ENCODE data around the gene TSPAN9. TPM values are rescaled to one million over a fixed set of nuclear protein-coding genes. Genes with fewer than 3 reads are reported as not detected.

Gene TSPAN9
- total and polyA plus RNA-seq, 2 experiments from 2014 or later = 6.0 to 31.5 TPM

GRCh38 chr12:3145033-3145432 is 67.9 kb downstream of the TSPAN9 start:
- TF ChIP-seq ZNF331 (CRISPR knock-in tag; IDR thresholded peaks at IDR 0.05; ENCODE audit: low read depth) = no peak
- TF ChIP-seq EZH2phosphoT487 (IDR thresholded peaks at IDR 0.05; ENCODE audit: unreplicated experiment) = no peak
- TF ChIP-seq, protein P1, sequence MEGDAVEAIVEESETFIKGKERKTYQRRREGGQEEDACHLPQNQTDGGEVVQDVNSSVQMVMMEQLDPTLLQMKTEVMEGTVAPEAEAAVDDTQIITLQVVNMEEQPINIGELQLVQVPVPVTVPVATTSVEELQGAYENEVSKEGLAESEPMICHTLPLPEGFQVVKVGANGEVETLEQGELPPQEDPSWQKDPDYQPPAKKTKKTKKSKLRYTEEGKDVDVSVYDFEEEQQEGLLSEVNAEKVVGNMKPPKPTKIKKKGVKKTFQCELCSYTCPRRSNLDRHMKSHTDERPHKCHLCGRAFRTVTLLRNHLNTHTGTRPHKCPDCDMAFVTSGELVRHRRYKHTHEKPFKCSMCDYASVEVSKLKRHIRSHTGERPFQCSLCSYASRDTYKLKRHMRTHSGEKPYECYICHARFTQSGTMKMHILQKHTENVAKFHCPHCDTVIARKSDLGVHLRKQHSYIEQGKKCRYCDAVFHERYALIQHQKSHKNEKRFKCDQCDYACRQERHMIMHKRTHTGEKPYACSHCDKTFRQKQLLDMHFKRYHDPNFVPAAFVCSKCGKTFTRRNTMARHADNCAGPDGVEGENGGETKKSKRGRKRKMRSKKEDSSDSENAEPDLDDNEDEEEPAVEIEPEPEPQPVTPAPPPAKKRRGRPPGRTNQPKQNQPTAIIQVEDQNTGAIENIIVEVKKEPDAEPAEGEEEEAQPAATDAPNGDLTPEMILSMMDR (conservative IDR thresholded peaks at IDR 0.05; ENCODE audit: low read depth in 2 of 2) = peak in 1 of 2 experiments; percentile 15; a peak in 1 of 4 replicates
- Histone ChIP-seq H3F3A (replicated peaks; ENCODE audit: low read depth) (no peaks in the 10 kb centered on the region), H3K79me2 (replicated peaks; ENCODE audit: insufficient read depth) (no peaks in the 10 kb centered on the region; the same call in none of the 2 replicates), H3K4me2 (no peak overlapping the region), H4K20me1 (replicated peaks; ENCODE audit: insufficient read depth) (no peaks in the 10 kb centered on the region; the same call in 1 of the 2 replicates), H3K4me1 (ENCODE audit: insufficient read depth) (peaks cover 16% of the 10 kb centered on the region; the same call in 1 of the 2 replicates), H3K9me2 (ENCODE audit: insufficient read depth) (no peaks in the 10 kb centered on the region), H3K4me3 (no peak overlapping the region), H3K36me3 (ENCODE audit: insufficient read depth) (no peaks in the 10 kb centered on the region), H2AFZ (no peak overlapping the region), H3K27ac (ENCODE audit: low read depth) (no peak overlapping the region), H3K27me3 (ENCODE audit: insufficient read depth) (no peaks in the 10 kb centered on the region)
- Mint-ChIP-seq H3K27me3 (ENCODE audit: insufficient read depth, low read depth, poor library complexity) (peaks cover 18% of the 10 kb centered on the region), H3K27ac (no peak overlapping the region; the same call in 1 of the 2 replicates), H3K4me3 (no peak overlapping the region; the same call in 2 of the 3 replicates), H3K9me3 (no peaks in the 10 kb centered on the region; the same call in 2 of the 3 replicates), H3K4me1 (peaks cover 21% of the 10 kb centered on the region), H3K36me3 (ENCODE audit: low read depth) (no peaks in the 10 kb centered on the region; the same call in 1 of the 3 replicates)
- no peak for ATAC-seq
- no peak for DNase-seq (ENCODE audit: low spot score)

- Mint-ChIP-seq H3K4me1 (peaks cover 24% of the 10 kb centered on the region), H3K27ac (no peak overlapping the region; the same call in 1 of the 2 replicates), H3K9me3 (no peaks in the 10 kb centered on the region; the same call in 2 of the 3 replicates)
- TF ChIP-seq REST (IDR thresholded peaks at IDR 0.05; ENCODE audit: unreplicated experiment) (no peak), ZNF462 (CRISPR knock-in tag; IDR thresholded peaks at IDR 0.05) (no peak), NANOG (IDR thresholded peaks at IDR 0.05; ENCODE audit: borderline replicate concordance) (no peak), EZH2phosphoT487 (IDR thresholded peaks at IDR 0.05; ENCODE audit: unreplicated experiment) (no peak), CREB1 (CRISPR knock-in tag; IDR thresholded peaks at IDR 0.05; ENCODE audit: low read depth) (no peak), JUNB (IDR thresholded peaks at IDR 0.05; ENCODE audit: unreplicated experiment) (no peak)
Observed at GRCh38 chr12:3145546-3146310, 68.5 kb downstream of the TSPAN9 start.

More at GRCh38 chr12:3145546-3146310, 68.5 kb downstream of the TSPAN9 start:
- H3K79me2 ChIP-seq (replicated peaks; ENCODE audit: insufficient read depth) = no peaks in the 10 kb centered on the region; the same call in none of the 2 replicates
- peaks cover 23% of the 10 kb centered on the region for H3K4me1 ChIP-seq (ENCODE audit: insufficient read depth)
- peaks cover 13% of the 10 kb centered on the region for H3K27me3 Mint-ChIP-seq (ENCODE audit: insufficient read depth, low read depth, poor library complexity)
- DNase-seq (ENCODE audit: low spot score) (no peak), ATAC-seq (no peak)
- H3K27ac ChIP-seq (ENCODE audit: low read depth) = no peak overlapping the region
- no peaks in the 10 kb centered on the region; the same call in 1 of the 3 replicates for H3K36me3 Mint-ChIP-seq (ENCODE audit: low read depth)
- H2AFZ ChIP-seq = no peak overlapping the region
- no peaks in the 10 kb centered on the region; the same call in 1 of the 2 replicates for H4K20me1 ChIP-seq (replicated peaks; ENCODE audit: insufficient read depth)
- no peak overlapping the region for H3K4me2 ChIP-seq
- no peaks in the 10 kb centered on the region for H3K9me2 ChIP-seq (ENCODE audit: insufficient read depth)
- H3K4me3 Mint-ChIP-seq = no peak overlapping the region; the same call in 2 of the 3 replicates
- no peak overlapping the region for H3K4me3 ChIP-seq
- no peaks in the 10 kb centered on the region for H3F3A ChIP-seq (replicated peaks; ENCODE audit: low read depth)
- H3K36me3 ChIP-seq (ENCODE audit: insufficient read depth) = no peaks in the 10 kb centered on the region
- no peaks in the 10 kb centered on the region for H3K27me3 ChIP-seq (ENCODE audit: insufficient read depth)
